OCI-LY1 (cell line): ENCODE measurements around the gene FERMT3.

ENCODE experiments used
- H2AFZ ChIP-seq: fragments of 200-600 bp; sonication (generic), shearing (Covaris generic); 2 replicates; pipeline ENCODE4 v1.6.0; 2014; ENCODE audit warnings: antibody characterized with exemption, mild to moderate bottlenecking, low read length
- H3F3A ChIP-seq: fragments of 200-600 bp; sonication (generic), shearing (Covaris generic); 2 replicates; pipeline ENCODE4 v1.6.0; 2014; ENCODE audit warnings: mild to moderate bottlenecking, antibody characterized with exemption, low read length, moderate library complexity; ENCODE audit not compliant: insufficient read depth
- H3K27ac ChIP-seq: fragments of 200-600 bp; sonication (generic); 2 replicates; pipeline ENCODE4 v1.5.1; 2014; ENCODE audit warnings: low read length, mixed run types, mild to moderate bottlenecking, low read depth; ENCODE audit not compliant: poor library complexity, severe bottlenecking
- H3K27me3 ChIP-seq: fragments of 200-600 bp; sonication (generic); 2 replicates; pipeline ENCODE4 v1.6.0; 2014; ENCODE audit warnings: antibody characterized with exemption, mild to moderate bottlenecking, low read length, moderate library complexity; ENCODE audit not compliant: insufficient read depth
- H3K36me3 ChIP-seq: fragments of 200-600 bp; sonication (generic); 2 replicates; pipeline ENCODE4 v1.6.1; 2014; ENCODE audit warnings: mild to moderate bottlenecking, antibody characterized with exemption, low read length, moderate library complexity, mixed read lengths; ENCODE audit not compliant: insufficient read depth
- H3K4me1 ChIP-seq: fragments of 200-600 bp; sonication (generic); 2 replicates; pipeline ENCODE4 v1.5.1; 2014; ENCODE audit warnings: mild to moderate bottlenecking, low read length, moderate library complexity; ENCODE audit not compliant: insufficient read depth, severe bottlenecking
- H3K4me2 ChIP-seq: fragments of 200-600 bp; sonication (generic), shearing (Covaris generic); 2 replicates; pipeline ENCODE4 v1.6.1; 2014; ENCODE audit warnings: low read length
- H3K4me3 ChIP-seq: fragments of 200-600 bp; sonication (generic); 2 replicates; pipeline ENCODE4 v1.5.1; 2014; ENCODE audit warnings: low read length, low read depth, mild to moderate bottlenecking, mixed read lengths; ENCODE audit not compliant: poor library complexity, severe bottlenecking
- H3K79me2 ChIP-seq: fragments of 200-600 bp; shearing (Covaris generic); 2 replicates; pipeline ENCODE4 v1.6.1; 2016; ENCODE audit warnings: mixed run types, low read length, mixed read lengths; ENCODE audit not compliant: insufficient read depth
- H3K9ac ChIP-seq: fragments of 200-600 bp; sonication (generic), shearing (Covaris generic); 2 replicates; pipeline ENCODE4 v1.6.1; 2014; ENCODE audit warnings: mild to moderate bottlenecking, low read length, mixed read lengths
- H3K9me2 ChIP-seq: fragments of 200-600 bp; sonication (generic), shearing (Covaris generic); 2 replicates; pipeline ENCODE4 v1.6.1; 2014; ENCODE audit warnings: low read depth, mild to moderate bottlenecking, low read length, mixed read lengths
- H3K9me3 ChIP-seq: fragments of 200-600 bp; shearing (Covaris generic); 2 replicates; pipeline ENCODE4 v1.6.1; 2014; ENCODE audit warnings: low read length, mixed read lengths
- H4K20me1 ChIP-seq: fragments of 200-600 bp; sonication (generic), shearing (Covaris generic); 2 replicates; pipeline ENCODE4 v1.6.0; 2016; ENCODE audit warnings: mild to moderate bottlenecking, low read length; ENCODE audit not compliant: insufficient read depth
- CTCF ChIP-seq: fragments of 200-600 bp; sonication (generic), shearing (Covaris generic); IDR thresholded peaks from 2 replicates; pipeline ENCODE4 v1.5.1; 2017; ENCODE audit warnings: mild to moderate bottlenecking, antibody characterized with exemption, low read length, moderate library complexity, mixed read lengths
- EZH2 ChIP-seq: fragments of 200-600 bp; sonication (generic), shearing (Covaris generic); IDR thresholded peaks from 2 replicates; pipeline ENCODE4 v1.8.0; 2017; ENCODE audit warnings: borderline replicate concordance, mixed run types, mild to moderate bottlenecking, antibody characterized with exemption, low read length, moderate library complexity, mixed read lengths

FERMT3 gene

GRCh38 chr11:64256300-64256699 is 49.8 kb downstream of the FERMT3 start:
- Histone ChIP-seq H2AFZ (no peak overlapping the region), H3K4me1 (peaks cover 14% of the 10 kb centered on the region), H3K4me3 (no peak overlapping the region), H3F3A (no peaks in the 10 kb centered on the region), H3K9me2 (no peaks in the 10 kb centered on the region), H3K79me2 (no peaks in the 10 kb centered on the region), H3K36me3 (peaks cover 30% of the 10 kb centered on the region; the same call in 1 of the 2 replicates), H3K27me3 (no peaks in the 10 kb centered on the region), H3K9me3 (no peaks in the 10 kb centered on the region), H4K20me1 (no peaks in the 10 kb centered on the region), H3K9ac (no peak overlapping the region), H3K27ac (no peak overlapping the region), H3K4me2 (no peak overlapping the region)
- TF ChIP-seq CTCF (no peak), EZH2 (no peak)

- Histone ChIP-seq H3K79me2 (no peaks in the 10 kb centered on the region), H3K4me2 (no peak overlapping the region), H3K4me3 (no peak overlapping the region), H3K4me1 (no peaks in the 10 kb centered on the region), H3K36me3 (peaks cover 44% of the 10 kb centered on the region), H2AFZ (no peak overlapping the region), H3K27ac (no peak overlapping the region), H3F3A (no peaks in the 10 kb centered on the region), H3K9me3 (no peaks in the 10 kb centered on the region), H3K9ac (no peak overlapping the region), H3K9me2 (no peaks in the 10 kb centered on the region), H3K27me3 (no peaks in the 10 kb centered on the region), H4K20me1 (no peaks in the 10 kb centered on the region)
- no peak for TF ChIP-seq CTCF
- TF ChIP-seq EZH2 = no peak
Measured at GRCh38 chr11:64258356-64258755, 51.8 kb downstream of the FERMT3 start.

- Histone ChIP-seq H3K27ac (no peak overlapping the region), H3K36me3 (peaks cover 44% of the 10 kb centered on the region), H2AFZ (no peak overlapping the region), H3K4me3 (no peak overlapping the region), H4K20me1 (no peaks in the 10 kb centered on the region), H3K4me1 (no peaks in the 10 kb centered on the region), H3K4me2 (no peak overlapping the region), H3K79me2 (no peaks in the 10 kb centered on the region), H3K9me2 (no peaks in the 10 kb centered on the region), H3K9me3 (no peaks in the 10 kb centered on the region), H3F3A (no peaks in the 10 kb centered on the region), H3K27me3 (no peaks in the 10 kb centered on the region), H3K9ac (no peak overlapping the region)
- TF ChIP-seq EZH2 = no peak
- TF ChIP-seq CTCF = no peak
Measured at GRCh38 chr11:64258946-64259532, 52.5 kb downstream of the FERMT3 start.
